ENCODE results near the gene NCK2. TPM values are rescaled to one million over a fixed set of nuclear protein-coding genes. Genes with fewer than 3 reads are reported as not detected.
A peak's percentile ranks its signal among the peaks of the same experiment; 100 is the strongest.

The NCK2 gene
- total RNA-seq, 4 donors from 2014 or later: 55.4 to 90.5 (median 62.5) TPM

DNA sequence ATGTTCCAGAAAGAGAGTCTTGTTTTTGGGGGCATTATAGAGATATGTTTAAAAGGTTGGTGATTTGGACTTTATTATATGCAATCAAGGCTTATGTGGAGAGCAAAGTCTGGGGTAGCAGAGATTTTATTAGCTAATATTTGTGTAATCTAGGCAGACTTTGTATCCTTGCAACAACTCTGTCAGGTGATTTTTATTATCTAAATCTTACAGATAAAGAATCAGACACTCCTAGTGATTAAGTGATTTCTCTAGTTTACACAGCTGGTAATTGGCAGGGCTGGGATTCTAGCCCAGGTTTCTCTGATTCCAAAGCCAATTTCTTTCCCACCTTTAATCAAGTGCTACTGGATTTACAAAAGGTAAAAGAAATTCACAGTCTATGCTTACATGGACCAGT is 33.3 kb upstream of the NCK2 start:
- Histone ChIP-seq H3K4me1 (peaks cover 0 to 9% (median 7%) of the 10 kb centered on the region in 3 donors), H3K4me3 (no peak overlapping the region), H3K27me3 (no peaks in the 10 kb centered on the region), H3K36me3 (no peaks in the 10 kb centered on the region), H3K27ac (no peak overlapping the region), H3K9me3 (no peaks in the 10 kb centered on the region)
- intact Hi-C loops (cut with DNase I): no loop called here
- DNase-seq: no peak
- TF ChIP-seq, protein P1, sequence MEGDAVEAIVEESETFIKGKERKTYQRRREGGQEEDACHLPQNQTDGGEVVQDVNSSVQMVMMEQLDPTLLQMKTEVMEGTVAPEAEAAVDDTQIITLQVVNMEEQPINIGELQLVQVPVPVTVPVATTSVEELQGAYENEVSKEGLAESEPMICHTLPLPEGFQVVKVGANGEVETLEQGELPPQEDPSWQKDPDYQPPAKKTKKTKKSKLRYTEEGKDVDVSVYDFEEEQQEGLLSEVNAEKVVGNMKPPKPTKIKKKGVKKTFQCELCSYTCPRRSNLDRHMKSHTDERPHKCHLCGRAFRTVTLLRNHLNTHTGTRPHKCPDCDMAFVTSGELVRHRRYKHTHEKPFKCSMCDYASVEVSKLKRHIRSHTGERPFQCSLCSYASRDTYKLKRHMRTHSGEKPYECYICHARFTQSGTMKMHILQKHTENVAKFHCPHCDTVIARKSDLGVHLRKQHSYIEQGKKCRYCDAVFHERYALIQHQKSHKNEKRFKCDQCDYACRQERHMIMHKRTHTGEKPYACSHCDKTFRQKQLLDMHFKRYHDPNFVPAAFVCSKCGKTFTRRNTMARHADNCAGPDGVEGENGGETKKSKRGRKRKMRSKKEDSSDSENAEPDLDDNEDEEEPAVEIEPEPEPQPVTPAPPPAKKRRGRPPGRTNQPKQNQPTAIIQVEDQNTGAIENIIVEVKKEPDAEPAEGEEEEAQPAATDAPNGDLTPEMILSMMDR (IDR thresholded peaks at IDR 0.05): no peak
- no peak for TF ChIP-seq POLR2A (IDR thresholded peaks at IDR 0.05)

DNA sequence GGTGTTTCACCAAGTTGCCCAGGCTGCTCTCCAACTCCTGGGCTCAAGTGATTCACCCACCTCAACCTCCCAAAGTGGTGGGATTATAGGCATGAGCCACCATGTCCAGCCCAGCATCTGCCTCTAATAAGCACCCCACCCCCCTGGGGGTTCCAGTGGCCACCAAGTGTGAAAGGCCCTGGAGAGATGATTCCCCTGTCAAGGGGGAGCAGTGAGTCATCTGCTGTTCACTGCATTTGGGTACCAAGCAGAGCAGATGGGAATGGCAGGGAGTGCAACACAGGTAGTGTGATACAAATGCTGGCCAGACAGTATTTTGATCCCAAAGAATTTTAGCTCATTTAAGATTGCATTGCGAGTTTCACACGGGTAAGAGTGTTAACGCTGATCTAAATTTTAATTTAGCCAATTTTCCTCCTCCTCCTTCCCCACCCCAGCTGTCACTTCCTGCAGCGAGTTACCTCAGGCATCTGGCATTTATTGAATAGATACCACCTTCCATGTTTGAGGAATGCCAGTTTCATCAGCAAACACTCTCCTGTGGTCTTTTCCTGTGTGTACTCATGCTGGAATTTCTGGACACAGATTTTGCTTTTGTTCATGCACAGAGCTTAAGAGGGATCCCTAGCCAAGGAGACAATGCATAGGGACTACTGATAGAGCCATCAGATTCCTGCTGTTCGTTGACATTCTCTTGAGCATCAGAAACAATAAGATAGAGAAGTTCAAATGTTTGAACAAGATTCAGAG is 32.4 kb upstream of the NCK2 start:
- H3K36me3 ChIP-seq: no peaks in the 10 kb centered on the region
- intact Hi-C loops (cut with DNase I): no loop called here
- H3K27ac ChIP-seq: no peak overlapping the region
- H3K4me3 ChIP-seq: no peak overlapping the region
- 68 to 70% methylated on average over 5 of the region's 5 CpGs for WGBS, 2 donors
- no peaks in the 10 kb centered on the region for H3K27me3 ChIP-seq
- peaks cover 0 to 9% (median 7%) of the 10 kb centered on the region in 3 donors for H3K4me1 ChIP-seq
- no peak for DNase-seq
- TF ChIP-seq POLR2A (IDR thresholded peaks at IDR 0.05): no peak
- TF ChIP-seq, protein P1 (IDR thresholded peaks at IDR 0.05): no peak
- H3K9me3 ChIP-seq: no peaks in the 10 kb centered on the region

DNA sequence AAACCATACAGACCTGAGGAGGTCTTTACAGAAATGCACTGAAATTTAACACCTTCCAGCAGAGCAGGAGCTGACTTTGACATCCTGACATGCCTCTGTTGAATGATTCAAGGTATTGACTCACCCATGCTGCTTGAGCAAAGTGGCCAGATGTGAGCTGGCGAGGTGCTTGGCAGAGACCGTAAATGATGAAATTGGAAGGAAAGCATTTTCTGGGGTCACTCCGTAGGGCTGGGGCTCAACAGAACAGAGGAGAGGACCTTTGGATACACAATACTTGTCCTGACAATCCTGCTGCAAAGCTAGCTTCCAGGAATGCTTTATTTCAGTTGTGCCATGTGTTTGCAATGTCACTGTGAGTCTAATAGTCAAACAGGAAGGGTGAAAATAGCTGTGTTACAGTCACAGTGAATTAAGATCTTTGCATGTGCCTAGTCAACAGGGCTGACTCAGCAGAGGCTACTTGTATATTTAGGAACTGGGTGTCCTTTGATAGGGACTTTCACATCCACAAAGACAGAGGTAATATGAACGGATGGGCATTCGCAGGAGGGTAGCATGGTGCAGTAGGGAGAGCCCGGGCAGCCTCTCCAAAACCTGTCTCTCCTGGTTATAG is 31.6 kb upstream of the NCK2 start:
- 59 to 63% methylated on average over 6 of the region's 6 CpGs for WGBS, 2 donors
- TF ChIP-seq, protein P1 (IDR thresholded peaks at IDR 0.05): no peak
- no peak for TF ChIP-seq POLR2A (IDR thresholded peaks at IDR 0.05)
- intact Hi-C loops (cut with DNase I): no loop called here
- Histone ChIP-seq H3K27me3 (no peaks in the 10 kb centered on the region), H3K36me3 (no peaks in the 10 kb centered on the region), H3K4me1 (peaks cover 0 to 9% (median 7%) of the 10 kb centered on the region in 3 donors), H3K9me3 (no peaks in the 10 kb centered on the region), H3K27ac (peak overlapping the region in 1 of 4 donors; percentile 13), H3K4me3 (no peak overlapping the region)
- DNase-seq: no peak

DNA sequence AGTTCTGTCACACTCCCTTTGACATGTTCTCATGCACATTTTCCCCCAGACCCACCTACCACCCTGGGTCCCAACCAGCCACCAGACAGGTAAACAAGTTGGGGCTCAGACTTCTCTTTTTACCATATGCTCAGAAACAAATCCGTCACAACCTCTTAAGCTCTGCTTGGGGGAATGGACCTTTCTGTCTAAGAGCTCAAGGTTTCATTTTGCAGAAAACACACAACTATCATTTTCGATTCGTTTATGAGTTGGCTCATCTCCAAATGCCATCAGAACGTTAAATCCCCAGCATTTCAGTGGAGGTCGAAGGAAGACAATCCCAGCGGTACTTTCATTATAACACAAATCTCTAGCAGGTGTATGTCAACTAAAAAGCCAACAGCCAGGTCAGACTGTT is 30.6 kb upstream of the NCK2 start:
- intact Hi-C loops (cut with DNase I): no loop called here
- Histone ChIP-seq H3K36me3 (no peaks in the 10 kb centered on the region), H3K4me1 (peaks cover 0 to 9% (median 7%) of the 10 kb centered on the region in 3 donors), H3K27ac (no peak overlapping the region), H3K27me3 (no peaks in the 10 kb centered on the region), H3K4me3 (no peak overlapping the region), H3K9me3 (no peaks in the 10 kb centered on the region)
- TF ChIP-seq, protein P1 (IDR thresholded peaks at IDR 0.05): no peak
- no peak for TF ChIP-seq POLR2A (IDR thresholded peaks at IDR 0.05)
- DNase-seq: no peak
- WGBS, 2 donors: 63 to 76% methylated on average over 6 of the region's 6 CpGs

DNA sequence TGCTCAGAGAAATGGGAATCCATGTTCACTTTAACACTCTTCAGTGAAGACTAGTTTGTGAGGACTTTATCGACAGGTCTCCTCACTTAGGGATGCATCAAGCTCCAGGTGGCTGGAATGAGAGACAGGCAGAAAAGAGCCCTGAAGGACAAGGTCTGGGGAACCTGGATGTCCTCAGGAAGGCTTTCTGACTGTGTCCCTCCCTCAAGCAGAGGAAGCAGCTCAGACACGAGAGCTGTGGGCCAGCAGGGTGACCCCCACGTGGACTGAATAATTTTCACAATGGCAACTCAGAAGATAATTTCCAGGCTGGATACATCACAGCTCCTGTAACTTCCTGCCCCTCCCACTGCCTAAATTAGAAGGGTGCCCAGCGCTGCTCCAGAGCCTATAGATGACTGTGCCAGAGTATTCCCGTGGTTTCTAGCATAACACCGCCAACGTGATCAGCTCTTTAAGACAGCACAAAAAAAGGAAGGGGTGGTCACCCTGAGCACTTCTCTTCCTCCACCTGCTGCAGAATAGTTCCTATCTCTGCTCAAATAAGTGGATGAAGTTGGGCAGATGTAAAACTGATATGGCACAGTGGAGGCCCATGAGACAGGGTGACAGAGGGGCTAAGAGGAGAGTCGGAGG is 25.7 kb upstream of the NCK2 start:
- TF ChIP-seq, protein P1 (IDR thresholded peaks at IDR 0.05): no peak
- no peak for TF ChIP-seq POLR2A (IDR thresholded peaks at IDR 0.05)
- intact Hi-C loops (cut with DNase I): no loop called here
- no peak for DNase-seq
- Histone ChIP-seq H3K36me3 (no peaks in the 10 kb centered on the region), H3K4me3 (no peak overlapping the region), H3K27me3 (no peaks in the 10 kb centered on the region), H3K4me1 (no peaks in the 10 kb centered on the region), H3K9me3 (no peaks in the 10 kb centered on the region), H3K27ac (no peak overlapping the region)
- WGBS, 2 donors: 66 to 71% methylated on average over 5 to 6 of the region's 8 CpGs

All from esophagus squamous epithelium (tissue), 5 donors.